Duodenal mucosa (tissue), 2 donors: ENCODE results near the gene NLRP4.

Experiments
- H3K27ac ChIP-seq: one replicate; pipeline ENCODE4 v1.7.0; 2013; ENCODE audit warnings: low read depth, low read length
- H3K27me3 ChIP-seq, 2 donors: one replicate each; pipeline ENCODE4 v1.7.0; 2013; ENCODE audit warnings: low read length in 2 of 2, control low read depth in 1 of 2; ENCODE audit not compliant: insufficient read depth in 2 of 2, control insufficient read depth in 1 of 2
- H3K36me3 ChIP-seq, 2 donors: one replicate each; pipeline ENCODE4 v1.7.0; 2013; ENCODE audit warnings: low read length in 2 of 2, control low read depth in 1 of 2; ENCODE audit not compliant: insufficient read depth in 2 of 2, control insufficient read depth in 1 of 2
- H3K4me1 ChIP-seq, 2 donors: one replicate each; pipeline ENCODE4 v1.7.0; 2013; ENCODE audit warnings: low read length in 2 of 2, control low read depth in 1 of 2; ENCODE audit not compliant: insufficient read depth in 2 of 2, control insufficient read depth in 1 of 2
- H3K4me3 ChIP-seq, 2 donors: one replicate each; pipeline ENCODE4 v1.7.0; 2013; ENCODE audit warnings: low read length in 2 of 2, low read depth in 1 of 2
- H3K9ac ChIP-seq, 2 donors: one replicate each; pipeline ENCODE4 v1.7.0; 2013; ENCODE audit warnings: low read length in 2 of 2, low read depth in 1 of 2
- H3K9me3 ChIP-seq, 2 donors: one replicate each; pipeline ENCODE4 v1.7.0; 2013; ENCODE audit warnings: low read length in 2 of 2, control low read depth in 1 of 2; ENCODE audit not compliant: control insufficient read depth in 1 of 2

NLRP4 gene

DNA sequence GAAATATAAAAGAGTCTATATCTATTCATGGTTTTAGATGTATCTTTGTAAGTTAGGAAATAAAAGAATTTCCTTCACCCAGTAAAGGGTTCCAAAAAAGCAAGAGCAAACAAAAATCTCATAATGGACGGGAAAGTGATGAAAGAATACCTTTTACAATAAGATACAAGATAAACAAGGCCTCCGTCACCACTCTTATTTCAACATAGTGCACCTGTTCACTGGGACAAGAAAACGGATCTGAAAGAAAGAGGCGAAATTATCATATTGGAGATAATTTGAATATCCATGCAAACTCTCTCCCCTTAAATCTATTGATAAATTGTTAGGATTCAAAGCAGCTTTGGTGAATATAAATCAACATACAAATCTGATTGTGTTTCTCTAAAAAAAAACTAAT is 3.7 kb upstream of the NLRP4 start:
- H3K9me3 ChIP-seq = no peaks in the 10 kb centered on the region
- no peaks in the 10 kb centered on the region for H3K36me3 ChIP-seq
- no peaks in the 10 kb centered on the region for H3K4me1 ChIP-seq
- no peak overlapping the region for H3K27ac ChIP-seq
- H3K9ac ChIP-seq = no peak overlapping the region
- no peaks in the 10 kb centered on the region for H3K27me3 ChIP-seq
- no peak overlapping the region for H3K4me3 ChIP-seq

DNA sequence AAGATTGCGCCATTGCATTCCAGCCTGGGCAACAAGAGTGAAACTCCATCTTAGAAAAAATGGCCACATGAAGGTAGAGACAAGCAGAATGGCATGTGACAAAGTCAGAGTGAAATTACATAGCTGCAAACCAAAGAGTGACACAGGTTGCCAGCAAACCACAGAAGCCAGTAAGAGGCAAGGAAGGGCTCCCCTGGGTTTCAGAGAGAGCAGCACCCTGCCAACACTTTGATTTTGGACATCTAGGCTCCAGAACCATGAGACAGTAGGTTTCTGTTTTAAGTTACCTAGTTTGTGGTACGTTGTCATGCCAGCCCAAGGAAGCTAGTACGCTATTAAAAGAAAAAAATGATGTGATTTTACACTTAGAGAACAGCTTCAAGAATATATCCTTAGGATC is 1.9 kb downstream of the NLRP4 start:
- Histone ChIP-seq H3K27me3 (no peaks in the 10 kb centered on the region), H3K9ac (no peak overlapping the region), H3K9me3 (no peaks in the 10 kb centered on the region), H3K4me3 (no peak overlapping the region), H3K27ac (no peak overlapping the region), H3K4me1 (no peaks in the 10 kb centered on the region), H3K36me3 (no peaks in the 10 kb centered on the region)

DNA sequence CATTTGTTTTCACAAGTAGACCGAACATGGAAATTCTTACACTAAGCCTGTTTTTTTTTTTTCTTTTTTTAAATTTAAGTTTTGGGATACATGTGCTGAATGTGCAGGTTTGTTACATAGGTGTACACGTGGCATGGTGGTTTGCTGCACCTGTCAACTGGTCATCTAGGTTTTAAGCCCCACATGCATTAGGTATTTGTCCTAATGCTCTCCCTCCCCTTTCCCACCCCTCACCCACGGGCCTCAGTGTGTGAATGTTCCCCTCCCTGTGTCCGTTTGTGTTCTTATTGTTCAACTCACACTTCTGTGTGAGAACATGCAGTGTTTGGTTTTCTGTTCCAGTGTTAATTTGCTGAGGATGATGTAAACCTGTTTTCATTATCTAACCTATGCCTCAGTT is 2.6 kb downstream of the NLRP4 start:
- Histone ChIP-seq H3K27ac (no peak overlapping the region), H3K36me3 (no peaks in the 10 kb centered on the region), H3K27me3 (no peaks in the 10 kb centered on the region), H3K4me1 (no peaks in the 10 kb centered on the region), H3K9me3 (no peaks in the 10 kb centered on the region), H3K9ac (no peak overlapping the region), H3K4me3 (no peak overlapping the region)

DNA sequence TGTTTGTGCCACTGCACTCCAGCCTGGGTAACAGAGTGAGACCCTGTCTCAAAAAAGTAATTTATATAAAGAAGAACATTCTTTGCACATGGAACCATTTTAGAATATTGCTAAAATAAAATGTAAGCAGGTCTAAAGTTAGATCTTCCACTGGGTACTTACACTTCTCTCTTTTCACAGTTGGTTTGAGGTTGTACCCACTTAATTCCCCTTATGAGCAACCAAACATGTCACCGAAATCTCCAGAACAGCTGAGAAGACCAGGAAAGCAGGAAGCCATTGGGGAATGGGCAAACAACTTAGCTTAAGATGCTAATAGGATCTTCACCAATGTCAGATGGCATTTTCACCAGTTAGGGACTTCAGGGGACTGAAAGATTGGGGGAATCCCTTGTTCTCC is 18.8 kb downstream of the NLRP4 start:
- Histone ChIP-seq H3K4me3 (no peak overlapping the region), H3K4me1 (no peaks in the 10 kb centered on the region), H3K9ac (no peak overlapping the region), H3K27me3 (no peaks in the 10 kb centered on the region), H3K27ac (no peak overlapping the region), H3K36me3 (no peaks in the 10 kb centered on the region), H3K9me3 (no peaks in the 10 kb centered on the region)

DNA sequence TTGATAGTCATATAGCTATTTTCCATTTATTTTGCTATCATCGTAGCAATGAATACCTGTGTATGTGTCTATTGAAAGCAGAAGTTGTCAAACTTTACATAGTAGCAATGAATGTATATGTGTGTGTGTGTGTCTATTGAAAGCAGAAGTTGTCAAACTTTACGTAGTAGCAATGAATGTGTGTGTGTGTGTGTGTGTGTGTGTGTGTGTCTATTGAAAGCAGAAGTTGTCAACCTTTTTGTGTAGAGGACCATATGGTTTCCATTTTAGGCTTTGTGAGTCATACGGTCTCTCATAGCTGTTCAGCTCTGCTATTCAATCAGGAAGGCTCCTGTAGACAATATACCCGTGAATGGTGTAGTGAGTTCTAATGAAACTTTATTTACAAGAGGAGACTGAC is 20.8 kb downstream of the NLRP4 start:
- H3K27ac ChIP-seq = no peak overlapping the region
- H3K4me1 ChIP-seq = no peaks in the 10 kb centered on the region
- H3K4me3 ChIP-seq = no peak overlapping the region
- no peak overlapping the region for H3K9ac ChIP-seq
- H3K36me3 ChIP-seq = no peaks in the 10 kb centered on the region
- no peaks in the 10 kb centered on the region for H3K27me3 ChIP-seq
- no peaks in the 10 kb centered on the region for H3K9me3 ChIP-seq

DNA sequence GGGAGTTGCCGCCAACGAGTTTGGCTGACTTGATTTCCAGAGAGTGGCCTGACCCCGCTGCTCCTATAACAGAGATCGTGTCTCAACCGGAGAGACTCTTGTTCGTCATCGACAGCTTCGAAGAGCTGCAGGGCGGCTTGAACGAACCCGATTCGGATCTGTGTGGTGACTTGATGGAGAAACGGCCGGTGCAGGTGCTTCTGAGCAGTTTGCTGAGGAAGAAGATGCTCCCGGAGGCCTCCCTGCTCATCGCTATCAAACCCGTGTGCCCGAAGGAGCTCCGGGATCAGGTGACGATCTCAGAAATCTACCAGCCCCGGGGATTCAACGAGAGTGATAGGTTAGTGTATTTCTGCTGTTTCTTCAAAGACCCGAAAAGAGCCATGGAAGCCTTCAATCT is 21.6 kb downstream of the NLRP4 start:
- Histone ChIP-seq H3K27me3 (no peaks in the 10 kb centered on the region), H3K36me3 (no peaks in the 10 kb centered on the region), H3K27ac (no peak overlapping the region), H3K4me3 (no peak overlapping the region), H3K4me1 (no peaks in the 10 kb centered on the region), H3K9me3 (no peaks in the 10 kb centered on the region), H3K9ac (no peak overlapping the region)

DNA sequence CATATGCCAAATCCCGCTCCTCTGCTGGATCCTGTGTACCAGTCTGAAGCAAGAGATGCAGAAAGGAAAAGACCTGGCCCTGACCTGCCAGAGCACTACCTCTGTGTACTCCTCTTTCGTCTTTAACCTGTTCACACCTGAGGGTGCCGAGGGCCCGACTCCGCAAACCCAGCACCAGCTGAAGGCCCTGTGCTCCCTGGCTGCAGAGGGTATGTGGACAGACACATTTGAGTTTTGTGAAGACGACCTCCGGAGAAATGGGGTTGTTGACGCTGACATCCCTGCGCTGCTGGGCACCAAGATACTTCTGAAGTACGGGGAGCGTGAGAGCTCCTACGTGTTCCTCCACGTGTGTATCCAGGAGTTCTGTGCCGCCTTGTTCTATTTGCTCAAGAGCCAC is 22.1 kb downstream of the NLRP4 start:
- Histone ChIP-seq H3K36me3 (no peaks in the 10 kb centered on the region), H3K27ac (no peak overlapping the region), H3K9ac (no peak overlapping the region), H3K27me3 (no peaks in the 10 kb centered on the region), H3K9me3 (no peaks in the 10 kb centered on the region), H3K4me3 (no peak overlapping the region), H3K4me1 (no peaks in the 10 kb centered on the region)

DNA sequence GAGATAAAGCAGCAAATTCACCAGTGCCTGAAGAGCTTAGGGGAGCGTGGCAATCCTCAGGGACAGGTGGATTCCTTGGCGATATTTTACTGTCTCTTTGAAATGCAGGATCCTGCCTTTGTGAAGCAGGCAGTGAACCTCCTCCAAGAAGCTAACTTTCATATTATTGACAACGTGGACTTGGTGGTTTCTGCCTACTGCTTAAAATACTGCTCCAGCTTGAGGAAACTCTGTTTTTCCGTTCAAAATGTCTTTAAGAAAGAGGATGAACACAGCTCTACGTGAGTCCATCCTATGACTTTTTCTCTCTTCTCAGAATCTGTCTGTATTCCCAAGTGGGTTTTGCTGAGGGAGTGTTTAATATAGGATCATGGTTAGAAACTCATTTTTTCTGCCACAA is 22.6 kb downstream of the NLRP4 start:
- H3K27me3 ChIP-seq = no peaks in the 10 kb centered on the region
- no peaks in the 10 kb centered on the region for H3K36me3 ChIP-seq
- no peak overlapping the region for H3K4me3 ChIP-seq
- no peak overlapping the region for H3K27ac ChIP-seq
- no peak overlapping the region for H3K9ac ChIP-seq
- H3K4me1 ChIP-seq = no peaks in the 10 kb centered on the region
- H3K9me3 ChIP-seq = no peaks in the 10 kb centered on the region

DNA sequence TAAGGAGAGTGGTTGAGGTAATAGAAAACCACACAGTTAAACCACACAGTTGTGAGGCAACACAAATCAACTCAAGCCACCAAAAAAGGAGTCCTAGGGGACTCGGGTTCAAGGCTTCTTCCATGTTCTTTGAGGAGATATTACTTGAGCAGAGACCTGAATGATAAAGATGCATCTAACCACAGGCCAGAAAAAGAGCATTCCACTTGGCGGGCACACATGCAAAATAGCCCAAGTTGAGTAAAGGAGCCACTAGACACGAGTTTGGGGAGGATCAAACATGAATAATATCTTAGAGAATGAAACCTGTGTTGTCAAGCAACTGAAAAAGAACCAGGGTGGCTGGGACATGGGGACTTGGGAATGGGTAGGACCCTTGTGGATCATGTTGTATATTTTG is 30.2 kb downstream of the NLRP4 start:
- Histone ChIP-seq H3K36me3 (no peaks in the 10 kb centered on the region), H3K4me3 (no peak overlapping the region), H3K27ac (no peak overlapping the region), H3K4me1 (no peaks in the 10 kb centered on the region), H3K9ac (no peak overlapping the region), H3K9me3 (peaks cover 0 to 6% of the 10 kb centered on the region in 2 donors), H3K27me3 (no peaks in the 10 kb centered on the region)

DNA sequence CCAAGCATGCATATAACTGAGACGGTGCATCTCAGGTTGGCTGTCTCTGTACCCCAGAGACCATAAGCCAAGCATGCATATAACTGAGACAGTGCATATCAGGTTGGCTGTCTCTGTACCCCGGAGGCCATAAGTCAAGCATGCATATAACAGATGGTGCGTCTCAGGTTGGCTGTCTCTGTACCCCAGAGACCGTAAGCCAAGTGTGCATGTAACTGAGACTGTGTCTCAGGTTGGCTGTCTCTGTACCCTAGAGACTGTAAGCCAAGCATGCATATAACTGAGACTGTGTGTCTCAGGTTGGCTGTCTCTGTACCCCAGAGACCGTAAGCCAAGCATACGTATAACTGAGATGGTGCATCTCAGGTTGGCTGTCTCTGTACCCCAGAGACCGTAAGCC is 30.8 kb downstream of the NLRP4 start:
- no peaks in the 10 kb centered on the region for H3K4me1 ChIP-seq
- no peak overlapping the region for H3K9ac ChIP-seq
- no peak overlapping the region for H3K4me3 ChIP-seq
- no peaks in the 10 kb centered on the region for H3K36me3 ChIP-seq
- H3K9me3 ChIP-seq = peaks cover 0 to 6% of the 10 kb centered on the region in 2 donors
- no peaks in the 10 kb centered on the region for H3K27me3 ChIP-seq
- H3K27ac ChIP-seq = no peak overlapping the region

DNA sequence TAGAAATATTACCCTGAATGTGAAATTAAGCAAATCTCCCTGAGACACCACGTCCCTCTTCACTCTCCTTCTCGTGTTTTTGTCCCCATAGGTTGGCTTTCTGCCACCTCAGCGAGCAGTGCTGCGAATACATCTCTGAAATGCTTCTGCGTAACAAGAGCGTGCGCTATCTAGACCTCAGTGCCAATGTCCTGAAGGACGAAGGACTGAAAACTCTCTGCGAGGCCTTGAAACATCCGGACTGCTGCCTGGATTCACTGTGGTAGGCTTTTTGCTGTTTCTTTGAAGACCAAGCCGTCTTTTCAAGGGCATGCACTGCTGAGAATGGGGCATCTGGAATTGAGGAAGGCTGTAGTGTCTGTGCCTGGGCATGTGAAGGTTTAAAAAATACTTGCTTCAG is 34.4 kb downstream of the NLRP4 start:
- Histone ChIP-seq H3K9me3 (peaks cover 0 to 6% of the 10 kb centered on the region in 2 donors), H3K4me3 (no peak overlapping the region), H3K27me3 (no peaks in the 10 kb centered on the region), H3K27ac (no peak overlapping the region), H3K9ac (no peak overlapping the region), H3K4me1 (no peaks in the 10 kb centered on the region), H3K36me3 (no peaks in the 10 kb centered on the region)
